Suprapubic skin (tissue), 3 donors: ENCODE results near the gene TTC21A.

Source experiments
- CTCF ChIP-seq, 2 donors: fragments of 200-600 bp in 1 of 2; fragments of 450-650 bp in 1 of 2; sonication (generic) in 1 of 2; IDR thresholded peaks; one replicate each; pipeline ENCODE4 v1.5.1; 2016 to 2019; ENCODE audit warnings: antibody characterized with exemption in 2 of 2, mild to moderate bottlenecking in 1 of 2, moderate library complexity in 1 of 2
- POLR2A ChIP-seq, 2 donors: fragments of 450-650 bp; IDR thresholded peaks; one replicate each; pipeline ENCODE4 v1.6.1; 2017; ENCODE audit warnings: antibody characterized with exemption in 2 of 2, mild to moderate bottlenecking in 2 of 2, moderate library complexity in 2 of 2

- no peak for TF ChIP-seq CTCF (IDR thresholded peaks at IDR 0.05)
- TF ChIP-seq POLR2A (IDR thresholded peaks at IDR 0.05) = no peak
Observed at GRCh38 chr3:39187372-39188155, 80.1 kb downstream of the TTC21A start.
